SK-N-SH (cell line): Measurements from ENCODE around the gene CALML3. TPM values are rescaled to one million over a fixed set of nuclear protein-coding genes. Genes with fewer than 3 reads are reported as not detected.

Experiments used
- CTCF ChIA-PET: fragments of 300-600, 350-600 bp; formaldehyde crosslinking; extraction: SDS; loops from one replicate; lab custom pipeline; 2021; lab: Yijun Ruan, JAX
- POLR2A ChIA-PET: fragments of 350-600 bp; sonication (Branson Sonifier 250); formaldehyde crosslinking; extraction: SDS; loops from one replicate; lab custom pipeline; 2020; ENCODE audit warnings: antibody characterized with exemption, inconsistent platforms; lab: Yijun Ruan, JAX
- DNase-seq: peaks from one replicate; pipeline ENCODE4 v3.0.0; 2012
- H2AFZ ChIP-seq: fragments of 200-600 bp; sonication (generic); 2 replicates; pipeline ENCODE4 v1.8.1; 2016; ENCODE audit warnings: antibody characterized with exemption, mild to moderate bottlenecking, low read depth
- H3F3A ChIP-seq: fragments of 200-600 bp; sonication (generic); replicated peaks from 2 replicates; pipeline ENCODE3; 2016; ENCODE audit warnings: antibody characterized with exemption, mild to moderate bottlenecking; ENCODE audit not compliant: insufficient read depth
- H3K27ac ChIP-seq, 2 experiments: fragments of 200-500 bp in 1 of 2; fragments of 200-600 bp in 1 of 2; sonication (Bioruptor generic) in 1 of 2; sonication (generic), shearing (Covaris generic) in 1 of 2; 2 replicates each; pipeline versions ENCODE4 v1.5.1 to v1.6.1; 2014 to 2016; ENCODE audit warnings: low read depth in 2 of 2, inconsistent platforms in 1 of 2, low read length in 1 of 2, mild to moderate bottlenecking in 1 of 2, mixed read lengths in 1 of 2
- H3K27me3 ChIP-seq: fragments of 200-600 bp; sonication (generic), shearing (Covaris generic); 2 replicates; pipeline ENCODE4 v1.6.1; 2016; ENCODE audit warnings: mixed run types; ENCODE audit not compliant: insufficient read depth
- H3K36me3 ChIP-seq, 2 experiments: fragments of 200-500 bp in 1 of 2; fragments of 200-600 bp in 1 of 2; sonication (Bioruptor generic) in 1 of 2; sonication (generic) in 1 of 2; replicated peaks in 1 of 2; 2 replicates each; pipeline versions ENCODE3 to v1.5.1; 2014 to 2016; ENCODE audit warnings: low read length in 1 of 2, mild to moderate bottlenecking in 1 of 2; ENCODE audit not compliant: insufficient read depth in 2 of 2, control insufficient read depth in 1 of 2
- H3K4me1 ChIP-seq, 2 experiments: fragments of 200-500 bp in 1 of 2; fragments of 200-600 bp in 1 of 2; sonication (Bioruptor generic) in 1 of 2; sonication (generic), shearing (Covaris generic) in 1 of 2; 2 replicates each; pipeline versions ENCODE4 v1.5.1 to v1.6.1; 2014 to 2016; ENCODE audit warnings: low read depth in 1 of 2, low read length in 1 of 2, mixed run types in 1 of 2; ENCODE audit not compliant: insufficient read depth in 2 of 2, control insufficient read depth in 1 of 2
- H3K4me2 ChIP-seq: fragments of 200-600 bp; sonication (generic), shearing (Covaris generic); 2 replicates; pipeline ENCODE4 v1.6.1; 2017; ENCODE audit warnings: mixed run types
- H3K4me3 ChIP-seq, 2 experiments: fragments of 200-500 bp in 1 of 2; fragments of 200-600 bp in 1 of 2; sonication (Bioruptor generic) in 1 of 2; sonication (generic), shearing (Covaris generic) in 1 of 2; 2 replicates each; pipeline versions ENCODE4 v1.5.1 to v1.8.1; 2014 to 2016; ENCODE audit warnings: low read depth in 2 of 2, inconsistent platforms in 1 of 2, low read length in 1 of 2, mild to moderate bottlenecking in 1 of 2, mixed read lengths in 1 of 2, moderate library complexity in 1 of 2
- H3K79me2 ChIP-seq: fragments of 200-600 bp; sonication (generic); 2 replicates; pipeline ENCODE4 v1.8.1; 2017; ENCODE audit warnings: mild to moderate bottlenecking; ENCODE audit not compliant: insufficient read depth
- H3K9ac ChIP-seq: fragments of 200-600 bp; sonication (generic); 2 replicates; pipeline ENCODE4 v1.6.1; 2017; ENCODE audit warnings: mixed run types
- H3K9me2 ChIP-seq: fragments of 200-600 bp; sonication (generic); 2 replicates; pipeline ENCODE4 v1.6.1; 2017; ENCODE audit warnings: mixed run types
- H3K9me3 ChIP-seq: fragments of 200-600 bp; sonication (generic); 2 replicates; pipeline ENCODE4 v1.6.1; 2017; ENCODE audit warnings: mixed run types, mild to moderate bottlenecking, moderate library complexity
- H4K20me1 ChIP-seq: fragments of 200-600 bp; sonication (generic); 2 replicates; pipeline ENCODE4 v1.6.1; 2017; ENCODE audit warnings: mild to moderate bottlenecking, mixed run types; ENCODE audit not compliant: insufficient read depth
- CHD2 ChIP-seq: fragments of 150-350 bp; IDR thresholded peaks from 2 replicates; pipeline ENCODE4 v1.6.1; 2018; ENCODE audit warnings: low read length; ENCODE audit not compliant: partially characterized antibody
- FOSL2 ChIP-seq: IDR thresholded peaks from 2 replicates; pipeline ENCODE4 v1.4.0; 2012; ENCODE audit warnings: low read depth, mild to moderate bottlenecking, moderate library complexity, borderline replicate concordance
- RFX5 ChIP-seq: IDR thresholded peaks from 2 replicates; pipeline ENCODE4 v1.6.1; 2012; ENCODE audit warnings: mild to moderate bottlenecking, improper control_type of control experiment, low read length
- RXRA ChIP-seq: IDR thresholded peaks from 2 replicates; pipeline ENCODE4 v1.4.0; 2012; ENCODE audit warnings: low read depth, mild to moderate bottlenecking, borderline replicate concordance
- TEAD4 ChIP-seq: IDR thresholded peaks from 2 replicates; pipeline ENCODE4 v1.4.0; 2012; ENCODE audit warnings: mild to moderate bottlenecking, borderline replicate concordance; ENCODE audit not compliant: insufficient read depth
- WGBS: methylation state at CpG from one replicate; pipeline ENCODE4 v1.1.6; 2017; ENCODE audit warnings: low lambda C conversion rate; 5-methylcytosine and 5-hydroxymethylcytosine counted together
- polyA plus RNA-seq, 3 experiments: library from polyadenylated mRNA; depleted of rRNA; stranded (reverse); fragments of >200 nt; gene quantifications; 2 replicates each; pipeline ENCODE4 v1.2.3, GENCODE V29; 2012
- TF ChIP-seq, protein P1 (sequence below): IDR thresholded peaks from 2 replicates; pipeline ENCODE4 v1.6.1; 2012; ENCODE audit warnings: mild to moderate bottlenecking, low read depth, low read length, moderate library complexity

CALML3 gene
- polyA plus RNA-seq, 1 of the 3 experiments (the other 2 are of a cell fraction), result not detected

DNA sequence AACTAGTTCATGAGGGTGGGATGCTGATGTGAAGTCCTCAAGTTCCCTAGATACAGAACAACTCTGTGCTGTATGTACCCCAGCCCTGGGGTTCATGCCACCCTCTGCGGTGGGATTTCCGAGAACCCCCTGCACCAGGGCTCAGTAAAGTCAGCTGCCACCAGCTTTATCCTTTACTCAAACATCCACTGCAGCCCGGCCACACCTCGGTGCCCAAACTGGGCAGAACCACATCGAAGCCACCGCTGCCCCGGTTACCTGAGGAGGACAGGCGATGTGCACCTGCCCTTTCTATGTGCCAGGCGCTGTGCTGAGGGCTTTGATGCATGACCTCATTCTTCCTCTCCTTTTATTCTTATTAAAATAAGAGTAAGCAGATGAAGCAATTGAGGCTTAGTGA is 15.5 kb upstream of the CALML3 start:
- TF ChIP-seq RXRA (no peak), TEAD4 (no peak), RFX5 (no peak)
- TF ChIP-seq, protein P1, sequence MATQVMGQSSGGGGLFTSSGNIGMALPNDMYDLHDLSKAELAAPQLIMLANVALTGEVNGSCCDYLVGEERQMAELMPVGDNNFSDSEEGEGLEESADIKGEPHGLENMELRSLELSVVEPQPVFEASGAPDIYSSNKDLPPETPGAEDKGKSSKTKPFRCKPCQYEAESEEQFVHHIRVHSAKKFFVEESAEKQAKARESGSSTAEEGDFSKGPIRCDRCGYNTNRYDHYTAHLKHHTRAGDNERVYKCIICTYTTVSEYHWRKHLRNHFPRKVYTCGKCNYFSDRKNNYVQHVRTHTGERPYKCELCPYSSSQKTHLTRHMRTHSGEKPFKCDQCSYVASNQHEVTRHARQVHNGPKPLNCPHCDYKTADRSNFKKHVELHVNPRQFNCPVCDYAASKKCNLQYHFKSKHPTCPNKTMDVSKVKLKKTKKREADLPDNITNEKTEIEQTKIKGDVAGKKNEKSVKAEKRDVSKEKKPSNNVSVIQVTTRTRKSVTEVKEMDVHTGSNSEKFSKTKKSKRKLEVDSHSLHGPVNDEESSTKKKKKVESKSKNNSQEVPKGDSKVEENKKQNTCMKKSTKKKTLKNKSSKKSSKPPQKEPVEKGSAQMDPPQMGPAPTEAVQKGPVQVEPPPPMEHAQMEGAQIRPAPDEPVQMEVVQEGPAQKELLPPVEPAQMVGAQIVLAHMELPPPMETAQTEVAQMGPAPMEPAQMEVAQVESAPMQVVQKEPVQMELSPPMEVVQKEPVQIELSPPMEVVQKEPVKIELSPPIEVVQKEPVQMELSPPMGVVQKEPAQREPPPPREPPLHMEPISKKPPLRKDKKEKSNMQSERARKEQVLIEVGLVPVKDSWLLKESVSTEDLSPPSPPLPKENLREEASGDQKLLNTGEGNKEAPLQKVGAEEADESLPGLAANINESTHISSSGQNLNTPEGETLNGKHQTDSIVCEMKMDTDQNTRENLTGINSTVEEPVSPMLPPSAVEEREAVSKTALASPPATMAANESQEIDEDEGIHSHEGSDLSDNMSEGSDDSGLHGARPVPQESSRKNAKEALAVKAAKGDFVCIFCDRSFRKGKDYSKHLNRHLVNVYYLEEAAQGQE, result no peak
- Histone ChIP-seq H4K20me1 (no peaks in the 10 kb centered on the region), H3F3A (no peaks in the 10 kb centered on the region), H3K4me3 (no peak overlapping the region), H3K9me3 (no peaks in the 10 kb centered on the region), H3K27me3 (no peaks in the 10 kb centered on the region), H3K4me1 (no peaks in the 10 kb centered on the region; a peak in 1 of 4 replicates), H3K9me2 (no peaks in the 10 kb centered on the region), H3K79me2 (no peaks in the 10 kb centered on the region), H3K9ac (no peak overlapping the region), H3K4me2 (no peak overlapping the region), H2AFZ (no peak overlapping the region), H3K27ac (no peak overlapping the region), H3K36me3 (no peaks in the 10 kb centered on the region)
- POLR2A ChIA-PET, result no interaction called here
- CTCF ChIA-PET, result no interaction called here
- DNase-seq, result no peak
- whole genome bisulfite sequencing, result 82% methylated on average over 9 of the region's 9 CpGs

DNA sequence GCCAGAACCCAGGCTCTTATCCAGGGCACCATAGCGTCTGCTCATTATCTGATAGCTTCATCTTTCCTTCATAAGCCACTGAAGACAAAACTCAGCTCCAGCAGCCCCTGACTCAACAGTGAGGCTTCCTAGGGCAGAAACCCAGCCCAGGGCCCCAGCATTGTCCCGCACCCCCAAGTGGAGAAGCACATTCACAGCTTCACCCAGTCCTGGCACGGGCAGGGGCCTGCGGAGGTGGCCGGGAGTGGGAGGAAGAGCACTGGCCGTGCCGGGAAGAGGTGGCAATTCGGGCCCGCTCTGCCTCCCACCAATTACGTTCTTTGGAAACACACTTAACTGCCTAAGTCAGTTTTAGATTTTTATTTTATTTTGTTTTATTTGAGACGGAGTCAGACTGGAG is 15.1 kb upstream of the CALML3 start:
- no peak overlapping the region for H3K4me2 ChIP-seq
- WGBS, result 92% methylated on average over 10 of the region's 11 CpGs
- H3K27ac ChIP-seq, result no peak overlapping the region
- H3K9me3 ChIP-seq, result no peaks in the 10 kb centered on the region
- ChIA-PET POLR2A (no interaction called here), CTCF (interaction anchor here (0.6 kb wide), 1 partner anchor 110 kb away, joined by 3 read pairs; no protein-coding TSS in a partner anchor)
- H3K27me3 ChIP-seq, result no peaks in the 10 kb centered on the region
- H3K9ac ChIP-seq, result no peak overlapping the region
- H3K9me2 ChIP-seq, result no peaks in the 10 kb centered on the region
- H3K79me2 ChIP-seq, result no peaks in the 10 kb centered on the region
- H3K36me3 ChIP-seq, result no peaks in the 10 kb centered on the region
- no peak for DNase-seq
- H2AFZ ChIP-seq, result no peak overlapping the region
- H3K4me1 ChIP-seq, result no peaks in the 10 kb centered on the region; a peak in 1 of 4 replicates
- no peak for TF ChIP-seq CHD2
- TF ChIP-seq RFX5, result no peak
- no peak for TF ChIP-seq FOSL2
- H4K20me1 ChIP-seq, result no peaks in the 10 kb centered on the region
- H3K4me3 ChIP-seq, result no peak overlapping the region
- H3F3A ChIP-seq, result no peaks in the 10 kb centered on the region
